ENCODE results near the gene LRP6.

GRCh38 chr12:12185414-12185813 is 81.4 kb downstream of the LRP6 start:
- TF ChIP-seq, protein P1, sequence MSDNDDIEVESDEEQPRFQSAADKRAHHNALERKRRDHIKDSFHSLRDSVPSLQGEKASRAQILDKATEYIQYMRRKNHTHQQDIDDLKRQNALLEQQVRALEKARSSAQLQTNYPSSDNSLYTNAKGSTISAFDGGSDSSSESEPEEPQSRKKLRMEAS (IDR thresholded peaks at IDR 0.05), result no peak
- no peak for TF ChIP-seq KDM1A (IDR thresholded peaks at IDR 0.05; ENCODE audit: borderline replicate concordance, low read length)
- no peak for TF ChIP-seq ATF2 (IDR thresholded peaks at IDR 0.05; ENCODE audit: low read length)
- no peak for TF ChIP-seq ZNF274 (IDR thresholded peaks at IDR 0.05; ENCODE audit: borderline replicate concordance, extremely low read depth, low read length)
- TF ChIP-seq EZH2 (IDR thresholded peaks at IDR 0.05; ENCODE audit: low read depth, low read length, severe bottlenecking), result no peak
- TF ChIP-seq, protein P2, sequence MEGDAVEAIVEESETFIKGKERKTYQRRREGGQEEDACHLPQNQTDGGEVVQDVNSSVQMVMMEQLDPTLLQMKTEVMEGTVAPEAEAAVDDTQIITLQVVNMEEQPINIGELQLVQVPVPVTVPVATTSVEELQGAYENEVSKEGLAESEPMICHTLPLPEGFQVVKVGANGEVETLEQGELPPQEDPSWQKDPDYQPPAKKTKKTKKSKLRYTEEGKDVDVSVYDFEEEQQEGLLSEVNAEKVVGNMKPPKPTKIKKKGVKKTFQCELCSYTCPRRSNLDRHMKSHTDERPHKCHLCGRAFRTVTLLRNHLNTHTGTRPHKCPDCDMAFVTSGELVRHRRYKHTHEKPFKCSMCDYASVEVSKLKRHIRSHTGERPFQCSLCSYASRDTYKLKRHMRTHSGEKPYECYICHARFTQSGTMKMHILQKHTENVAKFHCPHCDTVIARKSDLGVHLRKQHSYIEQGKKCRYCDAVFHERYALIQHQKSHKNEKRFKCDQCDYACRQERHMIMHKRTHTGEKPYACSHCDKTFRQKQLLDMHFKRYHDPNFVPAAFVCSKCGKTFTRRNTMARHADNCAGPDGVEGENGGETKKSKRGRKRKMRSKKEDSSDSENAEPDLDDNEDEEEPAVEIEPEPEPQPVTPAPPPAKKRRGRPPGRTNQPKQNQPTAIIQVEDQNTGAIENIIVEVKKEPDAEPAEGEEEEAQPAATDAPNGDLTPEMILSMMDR (IDR thresholded peaks at IDR 0.05; ENCODE audit: control extremely low read depth in 1 of 3, insufficient read depth in 1 of 3, low read depth in 1 of 3, low read length in 3 of 3), result no peak
- TF ChIP-seq NANOG (IDR thresholded peaks at IDR 0.05; ENCODE audit: insufficient read depth, low read depth, low read length, poor library complexity, severe bottlenecking), result no peak
- no peak for TF ChIP-seq E2F6 (IDR thresholded peaks at IDR 0.05)

Measured in H1 (cell line).